GM18517 (cell line): Measurements from ENCODE around the gene CHL1.

Experiments
- ATAC-seq: cut with Tn5 transposase; IDR thresholded peaks from one replicate; pipeline ENCODE4 v1.9.1; 2021; ENCODE audit warnings: mild to moderate bottlenecking, moderate library complexity; ENCODE audit not compliant: unreplicated experiment

CHL1 gene

GRCh38 chr3:380801-381200 lies 184.2 kb downstream of the CHL1 start:
- ATAC-seq, result no peak

GRCh38 chr3:385151-385550 lies 188.6 kb downstream of the CHL1 start:
- no peak for ATAC-seq

- no peak for ATAC-seq
These were observed 198.2 kb downstream of the CHL1 start for GRCh38 chr3:394775-395174.

GRCh38 chr3:396293-396692 lies 199.7 kb downstream of the CHL1 start:
- no peak for ATAC-seq

- ATAC-seq, result no peak
These were observed 203.1 kb downstream of the CHL1 start for GRCh38 chr3:399647-400046.

- no peak for ATAC-seq
These were observed 207.3 kb downstream of the CHL1 start for GRCh38 chr3:403826-404225.

GRCh38 chr3:409011-409410 lies 212.4 kb downstream of the CHL1 start:
- no peak for ATAC-seq

GRCh38 chr3:411226-411625 lies 214.7 kb downstream of the CHL1 start:
- no peak for ATAC-seq

GRCh38 chr3:414063-414462 lies 217.5 kb downstream of the CHL1 start:
- ATAC-seq, result peak; percentile 50

GRCh38 chr3:418239-418929 lies 221.8 kb downstream of the CHL1 start:
- ATAC-seq, result no peak

- peak; percentile 85 for ATAC-seq
These were observed 224.0 kb downstream of the CHL1 start for GRCh38 chr3:420584-420983.

GRCh38 chr3:425079-425478 lies 228.5 kb downstream of the CHL1 start:
- ATAC-seq, result no peak

- no peak for ATAC-seq
These were observed 229.5 kb downstream of the CHL1 start for GRCh38 chr3:426072-426471.

- ATAC-seq, result no peak
These were observed 230.6 kb downstream of the CHL1 start for GRCh38 chr3:427128-427527.

- no peak for ATAC-seq
These were observed 233.6 kb downstream of the CHL1 start for GRCh38 chr3:430186-430585.

- ATAC-seq, result no peak
These were observed 238.6 kb downstream of the CHL1 start for GRCh38 chr3:435161-435560.

- ATAC-seq, result no peak
These were observed 239.5 kb downstream of the CHL1 start for GRCh38 chr3:436053-436452.

GRCh38 chr3:440826-441225 lies 244.3 kb downstream of the CHL1 start:
- ATAC-seq, result no peak

GRCh38 chr3:445960-446359 lies 249.4 kb downstream of the CHL1 start:
- no peak for ATAC-seq

GRCh38 chr3:447671-448070 lies 251.1 kb downstream of the CHL1 start:
- ATAC-seq, result no peak

- no peak for ATAC-seq
These were observed 253.1 kb downstream of the CHL1 start for GRCh38 chr3:449711-450110.

GRCh38 chr3:452221-452620 lies 255.7 kb downstream of the CHL1 start:
- no peak for ATAC-seq

- ATAC-seq, result no peak
These were observed 256.5 kb downstream of the CHL1 start for GRCh38 chr3:453106-453505.
